Mucosa of descending colon (tissue), 3 donors: ENCODE data around the gene ONECUT2. TPM values are rescaled to one million over a fixed set of nuclear protein-coding genes. Genes with fewer than 3 reads are reported as not detected.

Experiments
- ATAC-seq: fragments of 200-7000 bp; cut with Tn5 transposase; one replicate; pipeline ENCODE4 v1.9.1; 2020; ENCODE audit warnings: mild to moderate bottlenecking, moderate library complexity
- DNase-seq, 3 donors: peaks; one replicate each; pipeline ENCODE4 v3.0.0-alpha.2; 2020
- H3K36me3 ChIP-seq: fragments of 200-600 bp; one replicate; pipeline ENCODE4 v1.8.0; 2021; ENCODE audit warnings: low read depth, mild to moderate bottlenecking
- H3K4me1 ChIP-seq: fragments of 200-600 bp; one replicate; pipeline ENCODE4 v1.8.0; 2021; ENCODE audit warnings: low read depth, mild to moderate bottlenecking
- H3K4me3 ChIP-seq: fragments of 200-600 bp; one replicate; pipeline ENCODE4 v1.8.0; 2021; ENCODE audit warnings: mild to moderate bottlenecking
- H3K9me3 ChIP-seq: fragments of 200-600 bp; one replicate; pipeline ENCODE4 v1.8.0; 2021; ENCODE audit warnings: mild to moderate bottlenecking
- CTCF ChIP-seq: fragments of 200-600 bp; IDR thresholded peaks from one replicate; pipeline ENCODE4 v1.8.0; 2022; ENCODE audit warnings: antibody characterized with exemption, mild to moderate bottlenecking
- intact Hi-C, 2 donors: fragments of 100-400 bp; cut with DNase I in 1 of 2; cut with micrococcal nuclease in 1 of 2; formaldehyde crosslinking; loops; one replicate each; pipeline versions ENCODE4 v1.11.0 to v1.11.1; 2022; cut with DNase I, micrococcal nuclease
- total RNA-seq, 3 donors: library from RNA; stranded (reverse); fragmentation: NEBNext Ultra II Directional in 2 of 3; extraction: Animal tissue kit (Norgen Biotek cat#: 25700) in 2 of 3; gene quantifications; one replicate each; pipeline versions ENCODE4 v1.2.1 to v1.2.4, GENCODE V29; 2021 to 2023
- donor health status: DM: no; HTN: no; CAD: no; lungs with moderate emphysema.
- donor health status: DM: no; HTN: no; CAD: no.
- donor health status: DM: no; HTN: yes; CAD: no.

The ONECUT2 gene
- total RNA-seq, 3 donors from 2014 or later = 0.06 to 0.87 (median 0.14) TPM

GRCh38 chr18:57475903-57476302, 40.7 kb downstream of the ONECUT2 start:
- ATAC-seq (no peak), DNase-seq (no peak)
- Histone ChIP-seq H3K36me3 (no peaks in the 10 kb centered on the region), H3K4me3 (no peak overlapping the region), H3K9me3 (no peaks in the 10 kb centered on the region), H3K4me1 (no peaks in the 10 kb centered on the region)
- no peak for TF ChIP-seq CTCF
- intact Hi-C loops = no loop called here

GRCh38 chr18:57480733-57481132, 45.6 kb downstream of the ONECUT2 start:
- Histone ChIP-seq H3K36me3 (no peaks in the 10 kb centered on the region), H3K4me3 (no peak overlapping the region), H3K9me3 (no peaks in the 10 kb centered on the region), H3K4me1 (no peaks in the 10 kb centered on the region)
- ATAC-seq (no peak), DNase-seq (no peak)
- no peak for TF ChIP-seq CTCF
- intact Hi-C loops = no loop called here

GRCh38 chr18:57497372-57498294, 62.5 kb downstream of the ONECUT2 start:
- ATAC-seq (peak; percentile 82), DNase-seq (no peak)
- intact Hi-C loops = no loop called here
- H3K4me1 ChIP-seq = no peaks in the 10 kb centered on the region
- no peak overlapping the region for H3K4me3 ChIP-seq
- no peak for TF ChIP-seq CTCF
- no peaks in the 10 kb centered on the region for H3K36me3 ChIP-seq
- no peaks in the 10 kb centered on the region for H3K9me3 ChIP-seq

GRCh38 chr18:57498682-57499256, 63.6 kb downstream of the ONECUT2 start:
- H3K9me3 ChIP-seq = no peaks in the 10 kb centered on the region
- no peak for TF ChIP-seq CTCF
- H3K36me3 ChIP-seq = no peaks in the 10 kb centered on the region
- DNase-seq = no peak
- intact Hi-C loops = no loop called here
- H3K4me1 ChIP-seq = no peaks in the 10 kb centered on the region
- no peak overlapping the region for H3K4me3 ChIP-seq
- ATAC-seq = no peak

- Histone ChIP-seq H3K9me3 (no peaks in the 10 kb centered on the region), H3K4me3 (no peak overlapping the region), H3K36me3 (no peaks in the 10 kb centered on the region), H3K4me1 (no peaks in the 10 kb centered on the region)
- DNase-seq = no peak
- TF ChIP-seq CTCF = no peak
- no peak for ATAC-seq
- intact Hi-C loops = no loop called here
Measured at GRCh38 chr18:57502624-57503023, 67.5 kb downstream of the ONECUT2 start.
